ENCODE results near the gene MOSPD3.

GRCh38 chr7:100571829-100572116 lies 40.6 kb upstream of the MOSPD3 start:
- TF ChIP-seq CTCF (IDR thresholded peaks at IDR 0.05) = no peak
- TF ChIP-seq POLR2AphosphoS5 (IDR thresholded peaks at IDR 0.05; ENCODE audit: low read depth, low read length) = no peak
